HTR-8/SVneo (cell line): Measurements from ENCODE around the gene NMNAT1.
"Not testable (repeated sequence)": the region's sequence is repeated elsewhere in the genome, so short reads cannot be mapped to it uniquely, and the experiment has no call there.

ENCODE experiments used
- DNase-seq: peaks from one replicate; pipeline ENCODE4 v3.0.0; 2011; ENCODE audit warnings: low spot score, mixed read lengths; ENCODE audit not compliant: insufficient read length
- FAIRE-seq: peaks from 2 replicates; lab custom pipeline; 2011; peaks lifted over from hg19 to GRCh38; lab: Jason Lieb, UNC

NMNAT1 gene

DNA sequence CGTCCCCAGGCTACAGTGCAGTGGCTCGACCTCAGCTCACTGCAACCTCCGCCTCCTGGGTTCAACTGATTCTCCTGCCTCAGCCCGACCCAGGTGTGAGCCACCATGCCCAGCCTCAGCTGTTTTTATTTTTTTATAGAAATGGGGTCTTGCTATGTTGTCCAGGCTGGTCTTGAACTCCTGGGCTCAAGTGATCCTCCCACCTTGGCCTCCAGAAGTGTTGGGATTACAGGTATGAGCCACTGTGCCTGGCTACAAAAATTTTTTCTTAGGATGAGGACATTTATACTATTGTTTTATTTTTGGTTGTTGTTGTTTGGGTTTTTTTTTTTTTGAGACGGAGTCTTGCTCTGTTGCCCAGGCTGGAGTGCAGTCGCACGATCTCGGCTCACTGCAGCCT is 62.0 kb downstream of the NMNAT1 start:
- not testable (repeated sequence) for FAIRE-seq, DNase-seq

DNA sequence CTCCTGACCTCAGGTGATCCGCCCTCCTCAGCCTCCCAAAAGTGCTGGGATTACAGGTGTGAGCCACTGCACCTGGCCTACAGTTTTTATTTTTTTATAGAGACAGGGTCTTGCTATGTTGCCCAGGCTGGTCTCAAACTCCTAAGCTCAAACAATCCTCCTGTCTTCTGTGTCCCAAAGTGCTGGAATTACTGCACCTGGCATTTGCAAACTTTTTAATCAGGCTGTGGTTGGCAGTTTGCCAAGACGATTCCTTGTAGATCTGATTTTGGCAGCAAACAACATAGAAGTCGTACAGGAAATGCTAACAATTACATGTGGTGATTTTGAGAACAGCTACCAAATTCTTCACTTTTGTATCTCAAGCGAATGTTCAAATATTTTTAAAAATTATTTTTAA is 63.9 kb downstream of the NMNAT1 start:
- no peak for FAIRE-seq
- DNase-seq = no peak

DNA sequence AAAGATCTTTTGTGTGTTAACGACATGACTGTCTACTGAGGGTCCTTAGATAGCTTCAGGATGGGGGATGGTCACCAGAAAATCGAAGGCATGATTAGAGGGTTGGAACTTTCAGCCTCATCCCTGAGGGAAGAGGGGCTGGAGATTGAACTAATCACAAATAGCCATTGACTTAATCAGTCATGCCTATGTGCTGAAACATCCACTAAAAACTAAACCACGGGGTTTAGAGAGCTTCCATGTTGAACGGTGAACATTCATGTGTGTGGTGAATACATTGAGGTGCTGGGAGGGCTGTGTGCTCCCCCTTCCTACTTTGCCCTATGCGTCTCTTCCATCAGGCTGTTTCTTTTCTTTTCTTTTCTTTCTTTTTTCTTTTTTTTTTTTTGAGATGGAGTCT is 70.7 kb downstream of the NMNAT1 start:
- FAIRE-seq = no peak

DNA sequence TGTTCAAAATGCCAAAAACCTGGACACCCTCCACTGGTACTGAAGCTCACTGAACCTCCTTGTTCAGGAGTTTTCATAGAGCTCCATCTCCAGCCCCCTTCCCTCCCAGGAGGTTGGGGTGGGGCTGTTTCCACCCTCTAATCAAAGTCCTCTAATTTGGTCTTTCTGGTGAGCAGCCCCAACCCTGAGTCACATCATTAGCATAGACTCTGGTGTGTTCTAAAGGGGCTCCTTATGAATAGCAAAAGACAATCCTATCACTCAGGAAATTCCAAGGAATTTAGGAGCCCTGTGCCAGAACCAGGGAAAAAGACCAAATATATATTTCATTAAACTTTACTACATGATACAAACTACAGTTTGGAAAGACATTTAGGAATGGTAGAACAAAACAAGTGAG is 76.3 kb downstream of the NMNAT1 start:
- FAIRE-seq (no peak), DNase-seq (no peak)

More for the DNA sequence above, 70.7 kb downstream of the NMNAT1 start:
- no peak for DNase-seq

DNA sequence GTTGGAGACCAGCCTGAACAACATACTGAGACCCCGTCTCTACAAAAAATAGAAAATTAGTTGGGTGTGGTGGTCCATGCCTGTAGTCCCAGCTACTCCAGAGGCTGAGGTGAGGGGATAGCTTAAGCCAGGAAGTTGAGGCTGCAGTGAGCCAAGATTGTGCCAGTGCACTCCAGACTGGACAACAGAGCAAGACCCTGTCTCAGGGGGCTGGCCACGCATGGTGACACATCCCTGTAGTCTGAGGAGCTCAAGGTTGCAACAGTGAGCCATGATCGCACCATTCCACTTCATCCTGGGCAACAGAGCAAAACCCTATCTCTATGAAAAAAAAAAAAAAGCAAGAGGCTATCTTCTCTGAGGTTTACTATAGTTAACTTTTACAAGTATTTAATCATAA is 76.8 kb downstream of the NMNAT1 start:
- DNase-seq = no peak
- no peak for FAIRE-seq

DNA sequence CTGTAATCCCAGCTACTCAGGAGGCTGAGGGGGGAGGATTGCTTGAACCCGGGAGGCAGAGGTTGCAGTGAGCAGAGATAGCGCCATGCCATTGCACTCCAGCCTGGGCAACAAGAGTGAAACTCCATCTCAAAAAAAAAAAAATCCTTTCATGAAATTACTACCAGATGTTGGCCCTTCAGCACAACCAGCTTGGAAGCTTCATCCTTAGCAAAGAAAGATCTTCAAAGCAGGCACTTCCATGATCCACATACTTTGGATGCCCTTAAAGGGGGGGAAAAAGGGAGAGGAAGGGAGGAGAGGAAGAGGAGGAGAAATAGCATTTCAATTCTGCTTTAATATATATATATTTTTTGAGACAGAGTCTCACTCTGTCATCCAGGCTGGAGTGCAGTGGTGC is 77.4 kb downstream of the NMNAT1 start:
- DNase-seq, FAIRE-seq: not testable (repeated sequence)

DNA sequence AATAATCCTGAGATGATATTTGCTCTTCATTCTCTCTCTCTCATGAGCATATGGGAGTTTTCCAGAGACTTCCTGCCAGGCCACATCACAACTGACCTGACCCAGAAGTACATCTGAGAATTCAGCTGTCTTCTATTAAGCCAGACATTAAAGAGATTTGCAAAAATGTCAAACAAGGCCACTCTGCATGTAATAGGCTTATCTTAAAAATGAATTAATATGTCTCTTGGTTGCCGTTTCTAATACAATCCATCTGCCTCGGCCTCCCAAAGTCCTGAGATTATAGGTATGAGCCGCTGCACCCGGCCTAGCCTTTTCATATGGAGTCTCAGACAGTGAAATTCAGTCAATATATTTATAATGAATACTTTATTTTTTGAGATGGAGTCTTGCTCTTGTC is 78.7 kb downstream of the NMNAT1 start:
- DNase-seq, FAIRE-seq: not testable (repeated sequence)

DNA sequence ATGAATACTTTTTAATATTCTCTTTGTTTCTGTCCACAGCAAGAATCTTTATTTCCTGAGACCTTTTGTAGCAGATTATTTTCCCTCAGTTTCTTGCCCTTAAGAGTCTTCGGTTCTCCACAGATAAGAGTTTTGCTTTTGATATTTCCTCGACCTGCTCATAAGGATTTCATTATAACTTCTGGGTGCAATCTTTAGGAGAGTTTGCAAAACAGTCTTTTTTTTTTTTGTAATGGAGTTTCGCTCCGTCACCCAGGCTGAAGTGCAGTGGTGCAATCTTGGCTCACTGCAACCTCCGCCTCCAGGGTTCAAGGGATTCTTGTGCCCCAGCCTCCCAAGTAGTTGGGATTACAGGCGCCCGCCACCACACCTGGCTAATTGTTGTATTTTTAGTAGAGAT is 79.4 kb downstream of the NMNAT1 start:
- FAIRE-seq (no peak), DNase-seq (no peak)

DNA sequence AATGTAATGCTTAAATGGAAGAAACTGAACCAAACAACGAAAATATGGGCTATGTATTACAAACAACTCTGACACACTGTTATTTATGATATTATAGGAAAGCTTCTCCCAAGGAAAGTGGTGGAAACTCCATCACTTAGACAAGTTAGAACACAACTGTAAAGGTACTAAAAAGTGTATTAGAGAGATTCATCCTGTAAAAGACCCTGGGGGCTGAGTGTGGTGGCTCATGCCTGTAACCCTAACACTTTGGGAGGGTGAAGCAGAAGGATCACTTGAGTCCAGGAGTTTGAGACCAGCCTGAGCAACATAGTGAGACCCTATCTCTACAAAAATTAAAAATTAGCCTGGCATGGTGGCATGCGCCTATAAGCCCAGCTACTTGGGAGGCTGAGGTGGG is 82.1 kb downstream of the NMNAT1 start:
- FAIRE-seq = no peak
- DNase-seq = no peak

DNA sequence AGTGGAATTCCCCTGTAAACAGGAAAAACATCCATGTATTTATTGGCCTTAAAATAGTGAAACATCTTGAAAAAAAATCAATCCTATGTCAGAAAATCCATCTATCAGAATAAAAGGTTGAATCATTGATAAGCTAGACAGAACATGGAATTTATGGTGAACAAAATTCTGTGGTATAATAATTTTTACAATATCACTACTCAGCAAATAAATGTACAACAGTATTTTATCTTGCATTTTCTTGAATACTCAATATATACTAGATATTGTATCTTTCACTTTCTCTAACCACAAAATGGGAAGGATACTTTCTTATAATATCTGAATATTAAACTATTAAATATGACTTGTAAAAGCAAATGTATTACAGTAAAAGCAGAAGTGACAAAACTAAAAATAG is 83.8 kb downstream of the NMNAT1 start:
- no peak for DNase-seq
- FAIRE-seq = no peak

DNA sequence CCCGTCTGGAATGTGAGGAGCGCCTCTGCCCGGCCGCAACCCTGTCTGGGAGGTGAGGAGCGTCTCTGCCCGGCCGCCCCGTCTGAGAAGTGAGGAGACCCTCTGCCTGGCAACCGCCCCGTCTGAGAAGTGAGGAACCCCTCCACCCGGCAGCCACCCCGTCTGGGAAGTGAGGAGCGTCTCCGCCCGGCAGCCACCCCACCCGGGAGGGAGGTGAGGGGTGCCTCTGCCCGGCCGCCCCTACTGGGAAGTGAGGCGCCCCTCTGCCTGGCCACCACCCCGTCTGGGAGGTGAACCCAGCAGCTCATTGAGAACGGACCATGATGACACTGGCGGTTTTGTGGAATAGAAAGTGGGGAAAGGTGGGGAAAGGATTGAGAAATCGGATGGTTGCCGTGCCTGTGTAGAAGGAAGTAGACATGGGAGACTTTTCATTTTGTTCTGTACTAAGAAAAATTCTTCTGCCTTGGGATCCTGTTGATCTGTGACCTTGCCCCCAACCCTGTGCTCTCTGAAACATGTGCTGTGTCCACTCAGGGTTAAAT is 85.8 kb downstream of the NMNAT1 start:
- not testable (repeated sequence) for DNase-seq, FAIRE-seq

DNA sequence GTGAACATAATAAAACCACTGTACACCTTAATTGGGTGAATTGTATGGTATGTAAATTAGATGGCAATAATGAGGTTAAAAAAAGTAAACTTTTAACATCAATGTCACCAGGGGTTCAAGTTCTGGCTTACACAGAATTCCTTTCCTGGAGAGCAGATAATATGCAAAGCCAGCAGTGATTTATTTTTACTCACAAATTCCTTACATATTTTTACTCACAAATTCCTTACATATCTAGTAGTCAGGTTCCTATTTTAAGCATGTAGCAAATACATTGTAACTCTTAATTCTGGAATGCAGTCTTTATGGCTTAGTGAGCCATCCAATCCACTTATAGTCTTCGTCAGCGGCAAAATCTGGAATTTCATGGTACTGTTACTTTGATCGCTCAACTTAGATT is 88.2 kb downstream of the NMNAT1 start:
- peak; percentile 67 for DNase-seq
- no peak for FAIRE-seq

DNA sequence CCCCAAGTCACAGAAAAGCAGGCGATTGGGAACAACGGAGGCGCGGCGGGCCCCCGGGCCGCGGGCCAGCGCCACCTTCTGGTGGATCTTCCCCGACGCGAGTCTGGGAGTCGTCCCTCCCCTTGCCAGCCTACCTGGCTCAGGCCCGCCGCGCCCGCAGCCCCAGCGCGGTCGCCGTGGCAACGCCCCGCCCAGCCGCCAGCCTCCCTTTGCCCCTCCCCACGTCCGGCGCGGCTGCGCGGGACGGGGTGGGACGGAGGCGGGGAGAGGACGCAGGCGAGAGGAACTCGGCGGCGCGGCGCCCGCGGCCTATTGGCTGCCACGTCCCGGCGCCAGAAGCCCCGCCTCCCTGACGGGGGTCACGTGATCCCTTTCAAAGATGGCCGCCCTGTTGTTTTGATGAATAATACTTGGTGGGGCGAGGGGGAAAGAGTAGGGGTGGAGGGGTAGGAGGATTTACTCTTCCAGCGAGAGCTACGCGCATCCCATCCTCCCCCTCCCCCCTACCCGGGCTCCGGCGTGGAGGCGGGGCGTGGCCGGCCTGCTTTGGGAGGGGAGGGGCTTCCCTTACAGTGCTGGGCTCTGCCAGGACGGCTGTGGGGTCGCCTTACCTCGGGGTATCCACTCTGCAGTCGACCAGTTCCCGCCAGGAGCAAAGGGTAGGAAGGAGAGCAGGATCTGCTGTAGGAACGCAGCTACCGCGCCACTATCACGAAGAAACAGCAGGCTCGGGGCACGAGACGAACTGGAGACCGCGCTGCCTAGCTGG is 89.5 kb downstream of the NMNAT1 start, which contains the start of gene UBE4B:
TSS of gene UBE4B (plus strand) at position 369 of the 769 bp plus-strand sequence. CDS start 713 bp downstream, outside the sequence.
- DNase-seq (peak; percentile 89), FAIRE-seq (peak; percentile 98)

DNA sequence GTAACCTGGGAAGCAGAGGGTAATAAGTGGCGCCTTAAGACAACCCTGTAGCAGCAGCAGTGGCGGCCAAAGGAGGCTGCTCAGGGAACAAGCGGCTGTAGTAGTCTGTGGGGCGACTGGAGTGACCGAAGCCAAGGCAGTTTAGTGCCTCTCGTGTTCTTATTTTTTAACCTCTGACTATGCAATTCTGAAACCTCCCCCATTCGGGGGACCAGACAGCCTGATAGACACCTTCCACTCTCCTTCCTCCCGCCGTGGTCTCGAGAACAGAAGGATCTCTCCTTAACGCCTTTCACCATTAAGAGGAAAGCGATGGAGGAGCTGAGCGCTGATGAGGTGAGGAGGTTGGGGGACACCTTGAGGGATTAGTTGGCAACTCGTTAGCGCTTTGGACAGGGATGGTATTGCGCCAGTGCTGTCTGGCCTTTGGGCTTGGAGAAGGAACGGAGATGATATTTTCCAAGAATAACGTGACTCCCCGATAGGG is 90.1 kb downstream of the NMNAT1 start:
- FAIRE-seq (no peak), DNase-seq (no peak)
